Body of pancreas (tissue), 4 donors: ENCODE data around the gene HSPA12B.

Experiments used
- POLR2A ChIP-seq, 3 donors: fragments of 450-650 bp; IDR thresholded peaks; one replicate each; pipeline ENCODE4 v1.6.1; 2016; ENCODE audit warnings: antibody characterized with exemption in 3 of 3, mild to moderate bottlenecking in 2 of 3
- TF ChIP-seq, protein P1 (sequence below), 7 experiments: fragments of 450-650 bp in 4 of 7; fragments of 200-600 bp in 3 of 7; sonication (generic) in 3 of 7; IDR thresholded peaks; one replicate each; pipeline ENCODE4 v1.5.1; 2016 to 2019; ENCODE audit warnings: antibody characterized with exemption in 7 of 7

DNA sequence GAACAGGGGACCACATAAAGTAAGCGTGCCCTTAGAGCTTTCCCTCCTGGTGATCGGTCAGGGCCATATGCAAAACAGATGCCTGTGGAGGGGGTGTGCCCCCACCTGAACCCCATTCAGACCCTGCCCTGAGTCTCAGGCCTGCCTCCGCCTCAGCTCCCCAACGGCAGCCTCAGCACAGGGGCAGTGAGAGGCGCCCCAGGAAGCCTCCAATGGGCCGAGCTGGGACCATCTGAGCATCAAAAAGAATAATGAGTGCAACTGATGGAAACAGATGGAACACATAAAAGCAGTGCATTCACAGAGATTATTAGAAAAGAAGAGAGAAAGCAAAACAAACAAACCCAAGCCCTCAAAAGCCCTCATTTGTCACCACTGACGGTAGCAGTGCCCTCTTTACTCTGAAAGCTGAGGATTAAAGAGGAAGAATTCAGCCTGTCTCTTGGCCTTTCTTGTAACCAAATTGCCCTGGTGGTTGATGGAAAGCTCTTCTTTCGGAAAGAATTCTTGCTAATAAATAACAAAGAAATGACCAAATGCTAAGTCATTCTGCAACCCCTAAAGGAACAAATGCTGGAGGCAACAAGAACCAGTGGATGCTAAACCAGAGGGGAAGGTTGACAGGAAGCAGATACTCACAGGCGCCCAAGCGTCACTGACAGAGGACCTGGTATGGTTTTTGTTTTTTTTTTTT, 28.3 kb downstream of the HSPA12B start:
- TF ChIP-seq, protein P1, sequence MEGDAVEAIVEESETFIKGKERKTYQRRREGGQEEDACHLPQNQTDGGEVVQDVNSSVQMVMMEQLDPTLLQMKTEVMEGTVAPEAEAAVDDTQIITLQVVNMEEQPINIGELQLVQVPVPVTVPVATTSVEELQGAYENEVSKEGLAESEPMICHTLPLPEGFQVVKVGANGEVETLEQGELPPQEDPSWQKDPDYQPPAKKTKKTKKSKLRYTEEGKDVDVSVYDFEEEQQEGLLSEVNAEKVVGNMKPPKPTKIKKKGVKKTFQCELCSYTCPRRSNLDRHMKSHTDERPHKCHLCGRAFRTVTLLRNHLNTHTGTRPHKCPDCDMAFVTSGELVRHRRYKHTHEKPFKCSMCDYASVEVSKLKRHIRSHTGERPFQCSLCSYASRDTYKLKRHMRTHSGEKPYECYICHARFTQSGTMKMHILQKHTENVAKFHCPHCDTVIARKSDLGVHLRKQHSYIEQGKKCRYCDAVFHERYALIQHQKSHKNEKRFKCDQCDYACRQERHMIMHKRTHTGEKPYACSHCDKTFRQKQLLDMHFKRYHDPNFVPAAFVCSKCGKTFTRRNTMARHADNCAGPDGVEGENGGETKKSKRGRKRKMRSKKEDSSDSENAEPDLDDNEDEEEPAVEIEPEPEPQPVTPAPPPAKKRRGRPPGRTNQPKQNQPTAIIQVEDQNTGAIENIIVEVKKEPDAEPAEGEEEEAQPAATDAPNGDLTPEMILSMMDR (IDR thresholded peaks at IDR 0.05): no peak
- no peak for TF ChIP-seq POLR2A (IDR thresholded peaks at IDR 0.05)
